Lower lobe of right lung (tissue), 2 donors: ENCODE data around the gene QPCTL. TPM values are rescaled to one million over a fixed set of nuclear protein-coding genes. Genes with fewer than 3 reads are reported as not detected.
"Not testable (repeated sequence)": the region's sequence is repeated elsewhere in the genome, so short reads cannot be mapped to it uniquely, and the experiment has no call there.

Experiments
- ATAC-seq, 2 donors: fragments of 200-7000 bp; cut with Tn5 transposase; one replicate each; pipeline ENCODE4 v1.9.1; 2020 to 2022; ENCODE audit warnings: mild to moderate bottlenecking in 2 of 2, moderate library complexity in 2 of 2
- DNase-seq: peaks from one replicate; pipeline ENCODE4 v3.0.0-alpha.2; 2020
- H3K27ac ChIP-seq: fragments of 200-600 bp; one replicate; pipeline ENCODE4 v1.8.0; 2022
- H3K27me3 ChIP-seq: fragments of 200-600 bp; one replicate; pipeline ENCODE4 v1.8.0; 2022; ENCODE audit warnings: low read depth
- H3K36me3 ChIP-seq: fragments of 200-600 bp; one replicate; pipeline ENCODE4 v1.8.0; 2022; ENCODE audit warnings: mild to moderate bottlenecking
- H3K4me1 ChIP-seq: fragments of 200-600 bp; one replicate; pipeline ENCODE4 v1.8.0; 2022
- H3K4me3 ChIP-seq: fragments of 200-600 bp; one replicate; pipeline ENCODE4 v1.8.0; 2022; ENCODE audit warnings: mild to moderate bottlenecking
- H3K9me3 ChIP-seq: fragments of 200-600 bp; one replicate; pipeline ENCODE4 v1.8.0; 2022
- intact Hi-C: fragments of 100-400 bp; cut with DNase I; formaldehyde crosslinking; loops from one replicate; pipeline ENCODE4 v1.11.0; 2022
- microRNA-seq: library from miRNA; unstranded; fragments of <30 nt; microRNA quantifications from one replicate; pipeline ENCODE4 v1.2.0, GENCODE V29; 2020; ENCODE audit warnings: borderline number of aligned reads
- total RNA-seq: library from RNA; stranded (reverse); fragmentation: NEBNext Ultra II Directional; extraction: Animal tissue kit (Norgen Biotek cat#: 25700); gene quantifications from one replicate; pipeline ENCODE4 v1.2.1, GENCODE V29; 2021
- TF ChIP-seq, protein P1 (sequence below): fragments of 200-600 bp; IDR thresholded peaks from one replicate; pipeline ENCODE4 v1.8.0; 2022; ENCODE audit warnings: antibody characterized with exemption, mild to moderate bottlenecking
- donor health status: DM: no; HTN: yes; CAD: no; lungs with severe emphysema.

The QPCTL gene
- total RNA-seq, 1 donor from 2014 or later: 5.0 TPM

DNA sequence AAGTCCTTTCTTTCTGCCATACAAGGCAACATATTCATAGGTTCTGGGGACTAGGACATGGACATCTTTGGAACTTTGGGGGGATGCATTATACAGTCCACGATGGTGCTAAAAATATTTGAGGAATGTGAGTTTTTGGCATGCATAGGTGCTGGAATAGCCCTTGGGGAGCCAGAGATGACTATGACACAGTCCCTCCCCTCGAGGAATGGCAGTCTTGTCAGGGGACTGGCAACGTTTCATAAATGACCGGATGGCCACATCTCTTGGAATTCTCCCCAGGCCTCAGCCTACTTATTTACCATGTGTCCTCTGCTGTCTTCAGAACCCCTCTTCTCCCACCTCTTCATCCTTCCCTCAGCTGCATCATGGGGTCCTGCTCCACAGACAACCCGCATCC lies 54.4 kb downstream of the QPCTL start:
- H3K4me3 ChIP-seq: no peak overlapping the region
- ATAC-seq: no peak
- TF ChIP-seq, protein P1, sequence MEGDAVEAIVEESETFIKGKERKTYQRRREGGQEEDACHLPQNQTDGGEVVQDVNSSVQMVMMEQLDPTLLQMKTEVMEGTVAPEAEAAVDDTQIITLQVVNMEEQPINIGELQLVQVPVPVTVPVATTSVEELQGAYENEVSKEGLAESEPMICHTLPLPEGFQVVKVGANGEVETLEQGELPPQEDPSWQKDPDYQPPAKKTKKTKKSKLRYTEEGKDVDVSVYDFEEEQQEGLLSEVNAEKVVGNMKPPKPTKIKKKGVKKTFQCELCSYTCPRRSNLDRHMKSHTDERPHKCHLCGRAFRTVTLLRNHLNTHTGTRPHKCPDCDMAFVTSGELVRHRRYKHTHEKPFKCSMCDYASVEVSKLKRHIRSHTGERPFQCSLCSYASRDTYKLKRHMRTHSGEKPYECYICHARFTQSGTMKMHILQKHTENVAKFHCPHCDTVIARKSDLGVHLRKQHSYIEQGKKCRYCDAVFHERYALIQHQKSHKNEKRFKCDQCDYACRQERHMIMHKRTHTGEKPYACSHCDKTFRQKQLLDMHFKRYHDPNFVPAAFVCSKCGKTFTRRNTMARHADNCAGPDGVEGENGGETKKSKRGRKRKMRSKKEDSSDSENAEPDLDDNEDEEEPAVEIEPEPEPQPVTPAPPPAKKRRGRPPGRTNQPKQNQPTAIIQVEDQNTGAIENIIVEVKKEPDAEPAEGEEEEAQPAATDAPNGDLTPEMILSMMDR: no peak

GRCh38 chr19:45747513-45747912 lies 55.0 kb downstream of the QPCTL start:
- DNase-seq (no peak), ATAC-seq (no peak)
- TF ChIP-seq, protein P1: no peak
- no peaks in the 10 kb centered on the region for H3K27me3 ChIP-seq
- H3K9me3 ChIP-seq: no peaks in the 10 kb centered on the region
- intact Hi-C loops: no loop called here
- H3K4me1 ChIP-seq: no peaks in the 10 kb centered on the region
- no peak overlapping the region for H3K27ac ChIP-seq
- H3K36me3 ChIP-seq: no peaks in the 10 kb centered on the region
- no peak overlapping the region for H3K4me3 ChIP-seq

More for the DNA sequence above, 54.4 kb downstream of the QPCTL start:
- no peaks in the 10 kb centered on the region for H3K27me3 ChIP-seq
- intact Hi-C loops: no loop called here
- H3K27ac ChIP-seq: no peak overlapping the region
- H3K36me3 ChIP-seq: no peaks in the 10 kb centered on the region
- H3K9me3 ChIP-seq: no peaks in the 10 kb centered on the region
- no peaks in the 10 kb centered on the region for H3K4me1 ChIP-seq
- no peak for DNase-seq

GRCh38 chr19:45751483-45751882 lies 59.0 kb downstream of the QPCTL start:
- H3K27me3 ChIP-seq, H3K27ac ChIP-seq, H3K36me3 ChIP-seq, H3K4me3 ChIP-seq, intact Hi-C loops, ATAC-seq, DNase-seq, H3K9me3 ChIP-seq, H3K4me1 ChIP-seq: not testable (repeated sequence)

- H3K4me1 ChIP-seq: no peaks in the 10 kb centered on the region
- H3K36me3 ChIP-seq: no peaks in the 10 kb centered on the region
- TF ChIP-seq, protein P1: no peak
- ATAC-seq (no peak), DNase-seq (no peak)
- H3K9me3 ChIP-seq: no peaks in the 10 kb centered on the region
- H3K27ac ChIP-seq: no peak overlapping the region
- H3K27me3 ChIP-seq: no peaks in the 10 kb centered on the region
- H3K4me3 ChIP-seq: no peak overlapping the region
- intact Hi-C loops: no loop called here
Measured at GRCh38 chr19:45752639-45753038, 60.2 kb downstream of the QPCTL start.

DNA sequence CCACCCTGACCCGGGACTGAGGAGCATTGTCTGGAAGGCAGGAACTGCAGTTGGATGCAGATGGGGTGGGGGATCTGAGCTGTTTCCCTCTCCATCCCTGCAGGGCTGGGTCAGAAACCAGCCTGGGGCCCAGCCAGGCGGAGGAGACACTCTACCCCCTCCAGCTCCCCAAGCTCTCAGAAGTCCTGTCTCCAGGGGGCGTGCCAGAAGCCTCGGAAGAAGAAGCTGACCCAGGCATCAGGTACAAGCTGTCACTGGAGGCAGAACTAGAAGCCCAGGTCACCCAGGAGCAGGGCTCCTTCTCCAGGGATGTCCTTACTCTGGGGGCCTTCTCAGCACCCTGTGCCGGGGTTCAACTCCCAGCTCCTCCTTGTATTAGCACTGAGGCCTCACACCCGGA lies 61.1 kb downstream of the QPCTL start:
- intact Hi-C loops: no loop called here
- TF ChIP-seq, protein P1: no peak
- Histone ChIP-seq H3K27ac (no peak overlapping the region), H3K9me3 (no peaks in the 10 kb centered on the region), H3K4me1 (no peaks in the 10 kb centered on the region), H3K27me3 (no peaks in the 10 kb centered on the region), H3K4me3 (no peak overlapping the region), H3K36me3 (no peaks in the 10 kb centered on the region)
- no peak for ATAC-seq
- no peak for DNase-seq

Small RNAs within 50 kb of the gene (microRNA-seq; reads per million reads assigned to microRNA genes)
- gene MIR642A (not detected), gene MIR642B (not detected)

Other genes starting within 250 kb of the QPCTL start
- 18.0 TPM for gene FOSB, start 224.7 kb upstream of the QPCTL start, total RNA-seq
- gene RTN2, start 195.6 kb upstream of the QPCTL start, total RNA-seq: 16.2 TPM
- gene PPM1N, start 194.2 kb upstream of the QPCTL start, total RNA-seq: 1.8 TPM
- 190 TPM for gene VASP, start 185.2 kb upstream of the QPCTL start, total RNA-seq
- gene OPA3, start 107.9 kb upstream of the QPCTL start, total RNA-seq: 11.3 TPM
- 10.5 TPM for gene GPR4, start 90.5 kb upstream of the QPCTL start, total RNA-seq
- 51.4 TPM for gene EML2, start 53.3 kb upstream of the QPCTL start, total RNA-seq
- 7.5 TPM for gene GIPR, start 24.4 kb upstream of the QPCTL start, total RNA-seq
- gene SNRPD2, start 713 bp upstream of the QPCTL start, total RNA-seq: 229 TPM
- gene FBXO46, start 38.2 kb downstream of the QPCTL start, total RNA-seq: 19.3 TPM
- not detected for gene MEIOSIN, start 40.8 kb downstream of the QPCTL start, total RNA-seq
- 16.8 TPM for gene SIX5, start 76.6 kb downstream of the QPCTL start, total RNA-seq
- gene DMPK, start 89.8 kb downstream of the QPCTL start, total RNA-seq: 42.6 TPM
- 47.4 TPM for gene DMWD, start 100.2 kb downstream of the QPCTL start, total RNA-seq
- gene RSPH6A, start 122.6 kb downstream of the QPCTL start, total RNA-seq: 0.21 TPM
- gene SYMPK, start 170.5 kb downstream of the QPCTL start, total RNA-seq: 73.1 TPM
- 0.68 TPM for gene FOXA3, start 171.7 kb downstream of the QPCTL start, total RNA-seq
- gene IRF2BP1, start 193.5 kb downstream of the QPCTL start, total RNA-seq: 21.4 TPM
- gene MYPOP, start 209.9 kb downstream of the QPCTL start, total RNA-seq: 7.5 TPM
- gene NANOS2, start 222.1 kb downstream of the QPCTL start, total RNA-seq: not detected